GM21786 (cell line): ENCODE results near the gene HIF1AN.
"Not testable (repeated sequence)": the region's sequence is repeated elsewhere in the genome, so short reads cannot be mapped to it uniquely, and the experiment has no call there.

Experiments
- ATAC-seq: cut with Tn5 transposase; IDR thresholded peaks from one replicate; pipeline ENCODE4 v1.9.1; 2021; ENCODE audit not compliant: unreplicated experiment

Gene HIF1AN

DNA sequence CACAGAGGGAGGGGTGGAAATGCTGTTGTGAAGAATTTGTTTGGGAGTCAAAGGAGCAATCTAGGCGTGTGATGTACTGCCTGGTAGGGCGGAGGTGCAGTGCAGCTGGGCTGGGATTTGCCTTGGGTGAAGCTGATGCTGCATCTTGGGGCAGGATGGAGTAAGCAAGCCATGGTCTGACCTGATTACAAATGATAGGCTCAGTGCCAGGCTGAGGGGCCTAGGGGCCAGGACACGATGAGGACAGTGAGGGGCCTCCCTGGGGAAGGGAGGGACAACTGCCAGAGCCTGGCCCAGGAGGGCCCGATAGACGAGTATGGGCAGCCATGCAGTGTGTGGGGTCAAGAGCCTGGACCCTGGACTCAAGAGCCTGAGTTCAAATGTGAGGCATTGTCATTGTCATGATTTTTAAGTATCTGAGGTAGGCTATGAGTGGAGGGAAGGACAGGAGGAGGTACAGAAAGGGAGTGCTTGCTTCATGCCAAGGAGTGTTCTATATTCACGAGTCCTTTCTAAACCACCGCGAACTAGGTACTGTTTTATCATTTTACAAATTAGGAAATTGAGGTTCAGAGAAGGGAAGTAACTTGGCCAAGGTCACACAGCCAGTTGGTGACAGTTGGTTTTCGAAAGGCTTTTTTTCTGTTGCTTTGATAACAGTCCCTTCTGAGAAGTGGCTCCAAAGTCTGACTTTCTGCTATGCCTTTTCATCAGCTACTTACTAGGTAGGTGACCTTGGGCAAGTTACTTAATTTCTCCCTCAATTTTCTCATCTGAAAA, 29.7 kb downstream of the HIF1AN start:
- no peak for ATAC-seq

DNA sequence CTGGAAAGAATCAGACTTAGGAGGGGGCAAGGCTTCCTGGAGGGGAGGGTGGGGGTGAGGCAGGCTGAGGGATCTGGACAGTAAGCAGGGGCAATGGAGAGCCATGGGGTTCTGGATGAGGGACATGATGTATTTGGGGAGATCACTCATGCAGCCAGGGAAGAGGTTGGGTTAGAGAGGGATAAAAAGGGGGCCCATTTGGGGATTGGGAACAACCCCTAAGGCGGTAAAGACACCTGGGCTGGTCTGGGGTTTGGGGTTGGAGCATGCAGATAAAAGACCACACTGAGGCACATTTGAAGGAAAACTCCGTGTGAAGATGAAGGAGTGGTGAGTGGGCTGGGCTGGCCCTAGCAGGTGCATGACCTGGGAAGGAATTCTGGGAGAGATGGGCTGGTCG, 30.8 kb downstream of the HIF1AN start:
- ATAC-seq, result no peak

DNA sequence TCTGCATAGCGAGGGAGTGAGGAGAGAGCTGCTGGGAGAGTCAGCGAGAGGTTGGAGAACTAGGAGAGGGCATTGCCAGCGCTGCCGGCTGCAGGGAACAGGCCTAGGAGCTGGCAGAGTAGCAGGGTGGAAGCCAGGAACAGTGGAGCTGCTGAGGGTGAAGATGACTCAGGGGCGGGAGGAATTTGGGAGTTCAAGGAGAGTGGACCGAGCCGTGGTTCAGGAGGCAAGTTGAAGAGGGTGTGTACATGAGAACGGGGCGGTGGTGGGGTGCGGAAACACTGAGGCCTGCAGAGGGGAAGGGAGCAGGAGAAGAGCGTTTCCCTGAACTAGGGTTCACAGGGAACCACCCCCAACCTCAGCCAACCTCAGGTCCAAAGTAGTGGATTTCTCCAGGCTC, 31.5 kb downstream of the HIF1AN start:
- no peak for ATAC-seq

DNA sequence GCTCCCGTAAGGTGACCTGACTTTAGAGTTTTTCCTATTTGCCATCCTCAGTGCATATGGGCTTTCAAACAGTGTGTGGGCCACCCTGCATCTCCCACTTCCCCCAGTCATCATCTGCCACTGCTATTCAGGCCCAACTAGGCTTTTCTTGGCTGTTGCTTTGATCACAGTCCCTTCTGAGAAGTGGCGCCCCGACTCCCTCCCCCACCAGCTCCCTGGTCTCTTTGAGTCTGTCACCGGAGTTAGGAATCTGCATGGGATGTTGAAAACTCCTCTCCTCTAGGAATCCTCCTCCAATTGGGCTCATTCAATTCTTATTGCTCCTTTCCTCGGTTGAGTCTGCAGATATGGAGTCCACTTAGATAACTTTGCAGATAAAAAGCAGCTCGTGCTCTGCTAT, 32.1 kb downstream of the HIF1AN start:
- ATAC-seq, result no peak

DNA sequence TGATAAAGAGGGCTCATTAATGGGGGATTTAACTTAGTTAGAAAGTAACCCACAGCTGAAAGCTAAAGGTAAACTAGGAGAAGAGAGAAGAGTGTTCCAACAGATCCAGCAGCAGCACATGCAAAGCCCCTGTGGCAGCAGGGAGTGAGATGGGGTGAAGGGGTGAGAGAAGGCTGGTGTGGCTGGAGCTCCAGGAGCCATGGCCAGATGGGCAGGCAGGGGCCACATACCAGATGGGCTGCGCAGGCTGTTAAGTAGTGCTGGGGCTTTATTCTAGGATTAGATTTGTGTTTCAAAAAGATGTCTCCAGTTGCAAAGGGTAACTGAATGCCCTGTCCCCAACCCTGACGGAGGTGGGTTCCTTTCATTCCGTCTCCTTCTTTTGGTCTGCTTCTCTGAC, 33.2 kb downstream of the HIF1AN start:
- ATAC-seq, result no peak

DNA sequence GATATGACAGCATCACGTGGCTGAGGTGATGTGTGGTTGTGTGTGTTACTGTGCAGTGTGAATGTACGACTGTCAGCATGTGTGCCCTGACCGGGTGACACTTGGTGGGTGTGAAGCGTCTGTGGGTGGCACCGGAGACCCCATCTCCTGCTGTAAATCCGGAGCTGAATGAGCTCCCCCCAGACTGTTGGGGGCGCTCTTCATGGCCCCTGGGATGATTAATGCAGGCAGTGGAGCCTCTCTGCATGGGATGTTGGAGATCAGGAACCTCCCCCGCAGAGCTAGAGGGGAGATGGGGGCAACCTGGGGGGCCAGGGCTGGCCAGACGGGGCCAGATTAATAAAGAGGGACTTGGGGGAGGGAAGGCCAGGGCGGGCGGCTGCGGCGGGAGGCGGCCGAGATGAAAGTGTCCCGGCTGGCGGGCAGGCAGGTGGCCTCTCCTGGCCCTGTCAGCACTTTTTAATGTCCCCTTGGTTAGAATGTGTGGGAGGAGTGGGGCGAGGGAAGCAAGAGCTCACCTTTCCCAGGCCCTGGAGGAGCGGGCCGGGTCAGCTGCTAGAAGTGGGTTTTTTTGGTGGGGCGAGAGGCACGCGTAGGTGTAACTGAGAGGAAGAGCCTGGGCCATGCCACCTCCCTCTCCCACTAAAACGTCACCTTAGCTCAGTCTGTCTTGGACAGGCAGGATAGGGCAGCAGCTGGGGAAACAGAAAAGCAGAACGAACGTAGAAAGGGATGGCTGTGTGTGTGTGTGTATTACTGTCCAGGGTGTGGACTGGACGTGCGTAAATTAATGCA, 34.1 kb downstream of the HIF1AN start:
- no peak for ATAC-seq

DNA sequence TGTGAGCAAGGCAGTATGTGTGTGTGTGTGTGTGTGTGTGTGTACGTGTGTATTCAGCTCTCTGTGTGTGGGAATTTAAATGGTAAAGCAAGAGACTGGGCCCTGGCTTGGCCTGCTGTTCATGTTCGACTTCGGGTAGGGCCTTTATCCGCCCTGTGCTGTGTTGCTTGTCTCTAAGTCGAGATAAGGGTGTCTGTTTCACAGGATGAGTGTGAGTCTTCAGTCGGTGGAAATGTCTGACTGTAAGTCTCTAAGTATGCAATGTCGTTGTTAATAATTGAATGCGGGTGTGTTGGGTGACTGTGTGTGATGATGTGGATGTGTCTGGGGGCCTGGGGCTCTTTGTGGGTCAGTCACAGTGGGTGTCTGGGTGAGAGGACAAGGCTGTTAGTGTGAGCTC, 34.8 kb downstream of the HIF1AN start:
- no peak for ATAC-seq

DNA sequence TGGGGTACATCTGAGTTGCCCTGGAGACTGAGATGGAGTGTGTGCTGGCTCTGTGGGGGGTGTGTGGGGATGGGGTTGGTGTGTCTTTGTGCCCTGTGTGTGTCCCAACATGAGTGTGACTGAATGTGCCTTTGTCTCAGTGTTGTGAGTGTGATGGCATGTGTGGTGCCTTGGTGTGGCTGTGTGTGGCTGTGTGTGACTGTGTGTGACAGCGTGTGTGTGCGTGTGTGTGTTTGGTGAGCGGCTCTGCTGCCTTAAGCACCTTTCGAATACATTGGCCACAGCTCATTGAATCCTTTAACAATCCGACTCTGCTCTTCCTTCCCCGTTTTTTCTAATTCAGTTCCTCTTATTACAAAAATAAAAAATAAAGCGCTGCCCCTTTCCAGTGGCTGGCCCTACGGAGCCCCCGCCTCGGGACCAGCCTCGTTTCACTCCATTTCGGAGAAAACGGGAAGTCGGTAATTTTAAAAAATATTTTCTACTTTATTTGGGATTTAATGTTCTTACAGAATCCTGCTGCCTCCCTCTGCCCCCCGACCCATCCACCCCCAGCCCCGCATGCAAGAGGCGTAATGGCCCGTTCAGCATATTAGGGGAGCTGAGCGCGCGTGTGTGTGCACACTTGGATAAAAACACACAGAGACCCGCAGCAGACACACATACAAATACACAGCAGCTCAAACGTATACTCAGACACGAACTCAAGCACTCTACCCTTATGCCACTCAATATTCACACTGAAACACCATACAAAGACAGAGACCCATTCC, 35.5 kb downstream of the HIF1AN start:
- no peak for ATAC-seq

DNA sequence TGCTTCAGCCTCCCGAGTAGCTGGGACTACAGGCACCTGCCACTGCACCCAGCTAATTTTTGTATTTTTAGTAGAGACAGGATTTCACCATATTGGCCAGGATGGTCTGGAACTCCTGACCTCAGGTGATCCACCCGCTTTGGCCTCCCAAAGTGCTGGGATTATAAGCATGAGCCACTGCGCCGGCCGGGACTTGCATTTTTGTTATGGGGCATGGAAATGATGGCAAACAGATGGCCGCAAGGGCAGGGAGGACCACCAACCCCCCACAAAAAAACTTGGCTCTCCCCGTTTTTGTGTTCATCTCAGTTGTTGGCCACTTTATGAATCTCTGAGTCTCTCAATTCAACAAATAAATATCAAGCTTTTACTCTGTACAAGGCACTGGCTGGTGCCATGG, 39.4 kb downstream of the HIF1AN start:
- not testable (repeated sequence) for ATAC-seq

DNA sequence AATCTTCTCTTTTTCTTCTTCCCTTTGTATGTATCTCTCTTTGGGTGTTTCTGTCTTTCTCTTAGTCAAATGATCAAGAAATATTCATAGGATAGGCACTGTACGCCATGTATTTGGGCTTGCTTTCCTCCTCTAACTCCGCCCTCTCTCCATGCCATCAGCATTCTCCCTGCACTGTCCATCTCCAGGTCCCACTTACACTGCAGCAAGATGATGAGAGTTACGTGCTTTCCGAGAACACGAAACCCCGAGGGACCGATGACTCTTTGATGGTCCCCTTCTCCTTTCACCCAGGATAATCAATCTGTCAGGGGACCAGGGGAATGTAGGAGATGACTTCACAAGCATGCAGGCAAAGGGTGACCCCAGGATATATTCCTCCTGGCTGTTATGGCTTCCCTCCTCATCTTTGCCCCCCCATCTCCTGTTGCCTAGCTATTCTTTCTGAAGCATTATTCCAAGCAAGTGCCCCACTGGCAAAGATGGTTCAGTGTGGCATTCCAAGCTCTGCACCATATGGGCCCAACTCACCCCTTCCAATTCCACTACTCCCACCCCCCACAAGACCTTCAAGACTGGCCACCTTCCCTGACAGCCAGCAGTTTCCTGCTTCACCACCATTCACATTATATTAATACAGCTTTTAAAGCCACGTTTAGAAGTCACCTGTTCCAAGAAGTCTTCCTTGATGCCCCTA, 40.0 kb downstream of the HIF1AN start:
- no peak for ATAC-seq

DNA sequence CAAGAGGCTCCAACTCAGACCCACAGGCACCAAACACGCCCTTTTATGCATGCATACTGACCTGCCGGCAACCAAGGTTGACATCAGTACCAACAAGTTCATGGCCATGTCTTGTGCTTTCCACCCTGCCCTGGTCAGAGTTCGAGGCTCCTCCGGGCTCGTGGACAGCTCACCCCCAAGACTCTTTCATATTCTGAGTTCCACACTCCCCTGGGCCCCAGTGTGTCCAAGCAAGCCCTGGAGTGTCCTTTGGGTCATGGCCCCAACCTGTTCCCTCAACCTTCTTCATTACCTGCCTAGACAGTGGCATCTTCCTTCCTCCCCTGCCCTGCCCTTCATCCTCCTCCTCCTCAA, 40.5 kb downstream of the HIF1AN start:
- no peak for ATAC-seq

DNA sequence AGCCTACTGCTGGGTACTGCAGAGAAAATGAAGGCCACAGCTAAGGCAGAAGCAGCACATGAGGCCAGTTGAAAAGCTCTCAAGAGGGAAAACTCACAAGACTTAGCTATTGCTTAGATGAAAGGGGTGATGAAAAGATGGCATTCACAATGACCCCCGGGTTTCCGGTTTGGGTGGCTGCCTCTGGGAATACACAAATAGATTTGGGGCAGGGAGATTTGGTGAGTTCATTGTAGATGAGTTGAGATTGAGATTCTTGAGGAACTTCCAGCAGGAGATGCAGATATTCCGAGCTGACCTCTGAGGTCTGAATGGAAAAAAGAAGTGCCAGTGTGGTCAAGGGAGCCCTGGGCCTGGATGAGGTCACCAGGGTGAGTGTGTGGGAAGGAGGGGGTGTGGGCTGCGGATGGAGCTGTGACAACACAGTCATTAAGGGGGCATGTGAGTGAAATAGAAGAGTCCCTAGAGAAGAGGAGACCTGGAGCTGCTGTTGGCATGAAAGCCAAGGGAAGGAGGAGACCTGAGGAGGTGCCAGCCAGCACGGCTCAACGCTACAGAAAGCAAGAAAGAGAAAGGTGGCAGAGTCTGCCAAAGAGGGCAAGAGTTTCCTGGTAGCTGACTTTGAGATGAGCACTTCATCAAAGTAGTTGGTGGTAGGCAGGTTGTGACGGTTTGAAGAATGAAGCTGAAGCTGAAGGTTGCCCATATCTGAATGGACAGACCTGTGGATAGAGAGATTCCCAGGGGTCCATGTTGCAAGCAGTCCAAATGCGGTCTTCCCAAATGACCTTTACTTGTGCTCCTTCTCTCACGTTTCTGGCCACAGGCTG, 43.7 kb downstream of the HIF1AN start:
- ATAC-seq, result no peak

DNA sequence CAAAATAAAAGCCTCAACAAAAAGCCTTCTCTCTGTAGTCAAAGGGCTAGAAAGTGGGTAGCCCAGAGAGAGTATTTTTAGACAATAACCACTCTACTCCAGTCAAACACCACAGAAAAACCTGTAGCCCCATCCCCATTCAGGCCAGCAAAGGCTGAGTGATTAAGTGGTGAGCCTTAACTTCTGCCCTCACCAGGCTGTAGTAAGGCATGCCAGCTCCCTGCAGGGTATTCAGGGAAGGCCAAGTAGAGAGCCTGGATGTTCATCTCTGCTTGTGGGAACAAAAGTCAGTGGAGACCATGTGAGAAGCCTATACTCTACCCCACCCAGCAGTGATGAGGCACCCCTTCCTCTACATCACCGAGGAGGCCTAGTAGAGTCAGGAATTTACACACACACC, 51.2 kb downstream of the HIF1AN start:
- no peak for ATAC-seq

DNA sequence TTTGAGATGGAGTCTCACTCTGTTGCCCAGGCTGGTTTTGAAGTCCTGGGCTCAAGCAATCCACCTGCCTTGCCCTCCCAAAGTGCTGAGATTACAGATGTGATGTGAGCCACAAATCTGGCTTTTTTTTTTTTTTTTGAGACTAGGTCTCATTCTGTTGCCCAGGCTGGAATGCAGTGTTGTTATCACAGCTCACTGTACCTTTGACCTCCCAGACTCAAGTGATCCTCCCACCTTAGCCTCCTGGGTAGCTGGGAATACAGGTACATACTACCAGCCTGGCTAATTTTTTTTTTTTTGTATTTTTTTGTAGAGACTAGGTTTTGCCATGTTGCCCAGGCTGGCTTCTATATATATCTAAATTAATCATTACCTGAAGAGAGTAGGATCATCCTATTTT, 62.4 kb downstream of the HIF1AN start:
- ATAC-seq, result no peak

DNA sequence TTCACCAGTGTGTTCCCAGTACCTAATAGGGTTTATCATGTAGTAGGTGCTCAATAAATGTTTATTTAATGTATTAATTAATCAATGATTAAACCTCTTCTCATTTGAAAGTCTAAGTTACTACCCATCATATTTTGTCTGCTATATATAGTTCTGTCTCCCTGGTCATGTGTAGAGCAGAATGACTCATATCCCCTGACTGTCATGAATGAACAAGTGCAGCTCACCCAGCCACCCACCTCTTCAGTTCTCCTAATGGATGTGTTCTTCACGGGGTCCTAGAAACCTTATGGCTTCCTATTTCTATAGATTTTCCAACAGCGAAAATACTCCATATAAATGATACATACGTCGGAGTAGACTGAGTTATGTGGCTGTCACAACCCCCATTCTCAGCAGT, 64.5 kb downstream of the HIF1AN start:
- ATAC-seq, result no peak

DNA sequence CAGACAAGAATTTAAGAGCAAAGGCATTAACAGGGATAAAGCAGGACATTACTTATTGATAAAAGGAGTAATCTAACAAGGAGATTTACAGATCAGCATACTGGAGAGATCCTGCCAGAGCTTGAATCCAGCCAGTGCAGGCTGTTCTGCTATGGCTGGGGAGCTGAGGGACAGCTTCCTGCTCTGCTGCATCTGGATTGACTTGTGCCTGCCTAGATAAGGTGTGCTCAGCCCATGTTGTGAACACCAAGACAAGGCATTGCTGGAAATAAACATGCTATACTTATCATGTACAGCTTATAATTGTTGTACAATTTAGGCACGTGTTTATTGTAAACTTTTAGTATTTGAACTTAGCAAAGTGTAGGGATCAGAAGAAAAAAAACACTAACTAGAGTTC, 71.7 kb downstream of the HIF1AN start:
- ATAC-seq, result no peak
